ENCODE results near the gene DENND2A.

- TF ChIP-seq POLR2A (IDR thresholded peaks at IDR 0.05) (peak; percentile 38 to 71), CTCF (IDR thresholded peaks at IDR 0.05) (no peak), POLR2AphosphoS5 (IDR thresholded peaks at IDR 0.05) (no peak), EP300 (IDR thresholded peaks at IDR 0.05) (no peak)
These were observed at the start of gene DENND2A for GRCh38 chr7:140640727-140641523.

Measured in gastroesophageal sphincter (tissue), 3 donors.